ENCODE data around the gene CISD3.

CISD3 gene

GRCh38 chr17:38729886-38730525 is at the start of gene CISD3:
CISD3 (plus strand) TSS chr17:38730341; CDS start chr17:38730359, 18 bp downstream.
- peak; percentile 76 for DNase-seq (ENCODE audit: low read depth)

- no peak for DNase-seq (ENCODE audit: low read depth)
Measured at GRCh38 chr17:38681096-38681495, 49.0 kb upstream of the CISD3 start.

GRCh38 chr17:38685491-38685890 is 44.6 kb upstream of the CISD3 start:
- DNase-seq (ENCODE audit: low read depth): no peak

GRCh38 chr17:38687286-38687685 is 42.9 kb upstream of the CISD3 start:
- no peak for DNase-seq (ENCODE audit: low read depth)

GRCh38 chr17:38690386-38690785 is 39.8 kb upstream of the CISD3 start:
- DNase-seq (ENCODE audit: low read depth): no peak

- DNase-seq (ENCODE audit: low read depth): no peak
Measured at GRCh38 chr17:38691154-38691553, 39.0 kb upstream of the CISD3 start.

GRCh38 chr17:38693700-38694329 is 36.3 kb upstream of the CISD3 start:
- DNase-seq (ENCODE audit: low read depth): peak; percentile 67

- DNase-seq (ENCODE audit: low read depth): no peak
Measured at GRCh38 chr17:38697061-38697820, 32.9 kb upstream of the CISD3 start.

- DNase-seq (ENCODE audit: low read depth): no peak
Measured at GRCh38 chr17:38698760-38699159, 31.4 kb upstream of the CISD3 start.

GRCh38 chr17:38701504-38702165 is 28.5 kb upstream of the CISD3 start:
- no peak for DNase-seq (ENCODE audit: low read depth)

GRCh38 chr17:38702166-38702915 is 27.8 kb upstream of the CISD3 start:
- peak; percentile 69 for DNase-seq (ENCODE audit: low read depth)

GRCh38 chr17:38702916-38703741 is 27.0 kb upstream of the CISD3 start:
- no peak for DNase-seq (ENCODE audit: low read depth)

- no peak for DNase-seq (ENCODE audit: low read depth)
Measured at GRCh38 chr17:38703742-38704605, 26.2 kb upstream of the CISD3 start.

- DNase-seq (ENCODE audit: low read depth): peak; percentile 44
Measured at GRCh38 chr17:38704606-38705522, 25.3 kb upstream of the CISD3 start, which contains the start of gene MLLT6. MLLT6 (plus strand) TSS chr17:38705273; CDS start chr17:38705633, 360 bp downstream.

GRCh38 chr17:38705523-38705802 is 24.7 kb upstream of the CISD3 start:
- DNase-seq (ENCODE audit: low read depth): no peak

GRCh38 chr17:38705803-38706504 is 24.2 kb upstream of the CISD3 start:
- DNase-seq (ENCODE audit: low read depth): no peak

- no peak for DNase-seq (ENCODE audit: low read depth)
Measured at GRCh38 chr17:38706505-38707216, 23.5 kb upstream of the CISD3 start.

Data from GM04504 (cell line).